ENCODE measurements around the gene ECHDC3.

ECHDC3 gene

DNA sequence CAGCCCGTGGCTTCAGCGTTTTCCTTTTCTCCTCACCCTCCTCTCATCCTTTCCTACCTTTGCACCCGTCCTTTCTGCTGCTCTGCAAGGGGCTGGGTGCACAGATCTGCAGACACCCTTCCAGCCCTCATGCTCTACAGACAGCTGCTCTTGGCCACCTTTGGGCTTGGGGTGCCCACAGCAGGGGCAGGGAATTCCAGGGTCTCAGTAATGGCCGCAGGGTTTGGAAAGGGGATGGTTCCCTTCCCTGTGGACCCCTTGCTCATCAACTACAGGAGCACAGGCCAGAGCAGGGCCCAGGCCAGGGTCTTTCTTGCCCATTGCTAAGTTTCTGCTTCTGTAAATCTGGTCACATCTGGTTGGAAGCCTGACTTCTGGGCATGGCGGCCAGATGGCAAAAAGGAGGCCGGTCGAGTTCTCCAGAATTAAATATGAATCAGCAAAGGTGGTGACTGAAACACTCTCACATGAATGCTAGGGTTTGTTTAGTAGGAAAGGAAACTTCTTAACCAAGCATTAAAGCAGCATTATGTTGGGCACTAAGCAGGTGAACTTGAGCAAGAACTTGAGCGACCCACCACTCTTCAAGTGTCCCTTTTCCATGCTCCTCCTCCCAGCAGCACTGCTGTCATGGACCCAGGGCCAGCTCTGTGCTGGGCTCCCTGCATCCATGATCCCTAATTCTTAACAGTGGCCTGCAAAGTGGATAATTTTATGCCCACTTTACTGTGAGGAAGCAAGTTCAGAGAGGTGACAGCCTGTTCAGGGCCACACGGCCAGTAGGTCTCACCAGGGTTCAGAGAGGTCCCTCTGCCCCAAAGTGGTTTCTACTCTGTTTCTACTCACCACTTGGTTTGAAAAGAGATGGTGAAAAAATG, 1.5 kb downstream of the ECHDC3 start:
- peak in 1 of 10 donors; percentile 60 for DNase-seq
- intact Hi-C loops (cut with DNase I), result no loop called here

DNA sequence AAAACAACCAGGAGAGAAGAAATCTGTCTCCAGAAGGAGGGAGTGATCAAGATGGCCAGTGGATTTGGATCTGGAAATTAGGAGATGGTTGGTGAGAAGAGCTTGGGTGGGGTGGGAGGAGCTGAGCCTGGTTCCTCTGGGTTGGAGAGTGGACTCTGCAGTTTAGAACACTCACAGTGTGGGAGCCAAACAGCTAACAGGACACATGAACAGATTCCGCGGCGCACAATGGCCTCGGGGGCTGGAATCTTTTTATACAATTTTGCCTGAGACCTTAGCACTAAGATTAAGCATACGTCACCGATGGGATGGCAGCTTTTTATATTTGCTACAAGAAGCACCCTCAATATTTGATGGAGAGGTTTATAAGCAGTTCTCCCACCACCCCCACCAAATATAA, 2.9 kb downstream of the ECHDC3 start:
- DNase-seq, result no peak
- intact Hi-C loops (cut with DNase I), result no loop called here

DNA sequence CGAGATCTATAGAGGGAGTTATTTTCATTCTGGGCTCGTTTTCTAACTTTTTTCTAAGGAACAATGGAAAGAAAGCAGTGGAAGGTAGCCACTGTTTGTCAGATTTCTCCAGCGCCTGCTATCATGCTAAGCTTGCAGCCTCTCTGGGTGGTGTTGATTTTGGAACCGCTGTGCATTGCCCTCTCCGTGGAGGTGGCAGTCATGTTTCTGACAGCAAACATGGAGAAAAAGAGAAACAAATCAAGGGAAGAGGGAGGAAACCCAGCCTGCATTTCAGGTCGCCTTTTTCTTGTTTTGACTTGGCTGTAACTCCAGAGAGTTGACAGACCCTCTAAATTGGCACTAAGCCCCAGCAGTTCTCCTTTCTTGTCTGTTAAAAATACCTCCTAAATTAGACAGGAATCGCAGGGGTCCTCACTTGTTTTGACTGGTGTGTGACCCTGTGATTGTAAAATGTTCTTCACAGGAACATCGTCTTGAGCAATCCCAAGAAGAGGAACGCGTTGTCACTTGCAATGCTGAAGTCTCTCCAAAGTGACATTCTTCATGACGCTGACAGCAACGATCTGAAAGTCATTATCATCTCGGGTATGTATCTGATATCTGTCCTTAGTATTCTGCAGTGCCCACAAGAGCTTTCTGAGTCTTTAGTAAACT, 4.8 kb downstream of the ECHDC3 start:
- intact Hi-C loops (cut with DNase I), result no loop called here

DNA sequence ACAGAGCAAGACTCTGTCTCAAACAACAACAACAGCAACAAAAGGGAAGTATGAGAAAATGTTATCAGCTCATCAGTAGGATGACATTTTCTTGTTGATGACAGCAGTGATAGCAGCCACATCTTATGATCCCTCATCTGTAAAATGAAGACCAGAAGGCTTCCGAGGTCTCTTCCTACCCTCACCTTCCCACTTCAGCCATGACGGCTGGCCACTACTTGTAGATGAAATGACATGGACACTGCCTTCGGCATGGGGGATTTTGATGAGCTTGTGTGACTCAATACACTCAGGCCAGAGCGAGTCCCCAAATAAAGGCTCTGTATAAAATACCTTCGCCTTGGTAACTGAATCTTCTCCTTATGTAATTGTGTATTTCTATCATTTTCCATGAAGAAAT, 6.7 kb downstream of the ECHDC3 start:
- intact Hi-C loops (cut with DNase I), result no loop called here
- no peak for DNase-seq

More for the DNA sequence above, 4.8 kb downstream of the ECHDC3 start:
- no peak for DNase-seq

DNA sequence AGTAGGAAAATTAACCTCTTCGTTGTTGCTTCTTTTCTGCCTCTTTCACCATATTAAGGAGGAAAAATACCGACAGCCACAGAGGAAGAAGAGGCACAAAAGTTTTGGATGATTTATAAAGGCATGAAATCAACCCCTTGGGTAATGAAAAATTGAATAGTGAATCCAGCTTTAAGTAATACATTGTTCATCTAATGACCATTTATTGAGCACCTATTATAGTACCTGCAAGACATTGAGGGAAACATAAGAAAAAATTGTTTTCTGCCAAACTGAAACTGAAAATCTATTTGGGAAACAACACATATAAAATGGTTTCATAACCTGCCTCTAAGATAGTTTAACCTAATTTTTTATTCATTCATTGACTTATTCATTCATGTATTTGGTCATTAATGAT, 8.2 kb downstream of the ECHDC3 start:
- intact Hi-C loops (cut with DNase I), result loop anchor here (10.0 kb wide), 1 partner anchor 326 kb away; no protein-coding TSS in a partner anchor
- no peak for DNase-seq

DNA sequence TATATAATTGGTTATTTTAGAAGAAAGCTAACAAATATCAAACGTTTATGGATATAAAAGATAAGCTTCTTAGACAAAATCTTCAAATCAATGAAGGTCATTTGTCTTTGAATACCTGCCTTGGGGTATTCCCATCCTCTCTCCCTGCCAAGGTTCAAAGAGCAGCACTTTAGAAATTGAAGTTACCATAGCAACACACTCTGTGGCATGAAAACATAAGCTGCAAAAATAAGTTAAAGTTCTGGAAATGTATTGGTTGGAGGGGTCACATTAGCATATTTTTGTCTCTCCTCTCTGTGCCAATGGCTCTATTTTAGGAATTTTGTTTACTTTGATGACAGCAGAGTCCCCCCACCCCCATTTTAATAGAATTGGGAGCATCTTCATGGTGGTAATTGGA, 12.0 kb downstream of the ECHDC3 start:
- intact Hi-C loops (cut with DNase I), result loop anchor here (10.0 kb wide), 1 partner anchor 329 kb away; no protein-coding TSS in a partner anchor
- DNase-seq, result no peak

DNA sequence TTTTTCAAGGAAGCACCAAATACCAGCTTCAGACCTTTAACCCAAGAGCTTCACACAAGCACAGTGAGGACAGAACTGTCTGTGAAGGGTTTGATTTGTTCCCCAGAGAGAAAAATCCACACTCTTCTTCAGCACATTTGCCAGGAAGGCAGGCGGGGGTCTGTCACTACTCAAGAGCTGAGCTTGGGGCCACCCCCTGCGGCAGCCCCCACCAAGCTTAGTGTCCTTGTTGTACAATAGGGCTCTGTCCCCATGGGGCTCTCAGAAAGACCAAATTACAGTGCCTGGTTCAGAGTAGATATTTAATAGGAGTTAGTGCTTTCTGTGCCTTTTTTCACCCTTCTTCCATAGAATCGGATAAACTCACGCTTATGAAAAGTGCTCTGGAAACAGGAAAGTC, 12.4 kb downstream of the ECHDC3 start:
- intact Hi-C loops (cut with DNase I), result loop anchor here (10.0 kb wide), 1 partner anchor 330 kb away; no protein-coding TSS in a partner anchor

DNA sequence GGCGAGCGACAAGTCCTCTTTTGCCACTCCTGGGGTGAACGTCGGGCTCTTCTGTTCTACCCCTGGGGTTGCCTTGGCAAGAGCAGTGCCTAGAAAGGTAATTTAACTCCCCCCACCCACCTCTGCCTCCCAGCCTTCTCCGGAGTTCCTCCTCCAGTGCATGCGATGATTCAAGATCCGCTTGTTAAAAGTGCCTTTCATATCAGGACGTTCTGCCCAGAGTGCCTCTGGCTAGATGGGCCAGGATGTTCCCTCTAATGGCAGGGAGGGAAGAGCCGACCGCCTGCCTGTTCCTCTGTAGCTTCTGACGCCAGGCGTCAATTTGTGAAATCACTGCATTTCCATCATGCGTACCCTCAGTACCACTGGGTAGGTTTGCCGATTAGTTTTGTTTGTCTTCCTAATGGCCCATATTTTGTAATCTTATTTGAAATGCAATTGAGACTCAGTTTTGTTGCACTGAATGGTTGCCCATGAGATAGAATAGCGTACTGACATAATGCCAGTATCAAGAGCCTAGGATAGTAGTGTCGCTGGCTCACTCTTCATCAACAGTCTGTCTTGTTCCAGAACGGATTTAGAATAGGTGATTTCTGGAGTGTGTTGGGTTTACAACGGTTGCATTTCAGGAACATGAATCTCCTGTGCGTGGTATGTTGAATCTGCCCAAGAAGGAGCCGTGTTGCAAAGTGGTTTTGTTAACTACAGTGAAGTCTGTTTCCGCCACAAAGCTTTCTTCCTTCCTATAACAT, 13.5 kb downstream of the ECHDC3 start:
- intact Hi-C loops (cut with DNase I), result loop anchor here (10.0 kb wide), 1 partner anchor 331 kb away; no protein-coding TSS in a partner anchor

More for the DNA sequence above, 12.4 kb downstream of the ECHDC3 start:
- DNase-seq, result no peak

DNA sequence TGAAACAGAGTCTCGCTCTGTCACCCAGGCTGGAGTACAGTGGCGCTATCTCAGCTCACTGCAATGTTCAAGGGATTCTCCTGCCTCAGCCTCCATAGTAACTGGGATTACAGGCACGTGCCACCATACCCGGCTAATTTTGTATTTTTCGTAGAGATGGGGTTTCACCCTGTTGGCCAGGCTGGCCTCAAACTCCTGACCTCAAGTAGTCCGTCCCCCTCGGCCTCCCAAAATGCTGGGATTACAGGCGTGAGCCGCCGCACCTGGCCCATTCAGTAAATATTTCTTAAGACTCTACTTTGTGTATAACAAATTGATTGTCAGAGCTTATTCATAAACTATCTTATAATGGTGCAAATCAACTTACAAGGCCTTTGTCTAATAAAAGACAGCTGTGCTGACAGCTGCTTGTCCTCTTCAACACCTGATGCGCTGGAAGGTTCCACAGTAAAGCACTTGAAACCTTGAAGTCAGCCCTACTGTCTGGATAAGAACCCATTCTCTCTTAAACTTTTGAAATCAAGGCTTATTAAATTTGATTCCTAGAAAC, 14.7 kb downstream of the ECHDC3 start:
- intact Hi-C loops (cut with DNase I), result loop anchor here (1.0 to 10.0 kb wide), 2 partner anchors 242 to 332 kb away; no protein-coding TSS in a partner anchor
- DNase-seq, result peak in 1 of 10 donors; percentile 51

More for the DNA sequence above, 13.5 kb downstream of the ECHDC3 start:
- peak in 1 of 10 donors; percentile 20 for DNase-seq

DNA sequence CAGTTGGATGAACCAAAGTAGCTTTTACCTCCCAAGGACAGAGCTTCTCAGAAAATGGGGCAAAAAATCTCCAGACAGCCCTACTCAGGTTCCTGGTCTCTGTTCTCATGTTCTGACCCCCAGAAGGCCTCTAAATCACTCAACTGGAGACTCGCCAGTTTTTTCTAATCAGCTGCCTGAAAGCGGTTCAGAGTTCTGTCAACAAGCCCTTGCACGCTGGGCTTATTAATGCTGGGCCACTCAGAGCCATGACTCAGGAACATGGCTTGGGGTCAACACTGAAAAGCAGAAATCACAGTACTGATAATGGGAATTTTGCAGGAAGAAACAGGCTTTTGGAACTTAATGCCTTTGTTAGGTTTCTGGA, 15.3 kb downstream of the ECHDC3 start:
- intact Hi-C loops (cut with DNase I), result loop anchor here (1.0 to 10.0 kb wide), 2 partner anchors 242 to 333 kb away; no protein-coding TSS in a partner anchor
- DNase-seq, result no peak

DNA sequence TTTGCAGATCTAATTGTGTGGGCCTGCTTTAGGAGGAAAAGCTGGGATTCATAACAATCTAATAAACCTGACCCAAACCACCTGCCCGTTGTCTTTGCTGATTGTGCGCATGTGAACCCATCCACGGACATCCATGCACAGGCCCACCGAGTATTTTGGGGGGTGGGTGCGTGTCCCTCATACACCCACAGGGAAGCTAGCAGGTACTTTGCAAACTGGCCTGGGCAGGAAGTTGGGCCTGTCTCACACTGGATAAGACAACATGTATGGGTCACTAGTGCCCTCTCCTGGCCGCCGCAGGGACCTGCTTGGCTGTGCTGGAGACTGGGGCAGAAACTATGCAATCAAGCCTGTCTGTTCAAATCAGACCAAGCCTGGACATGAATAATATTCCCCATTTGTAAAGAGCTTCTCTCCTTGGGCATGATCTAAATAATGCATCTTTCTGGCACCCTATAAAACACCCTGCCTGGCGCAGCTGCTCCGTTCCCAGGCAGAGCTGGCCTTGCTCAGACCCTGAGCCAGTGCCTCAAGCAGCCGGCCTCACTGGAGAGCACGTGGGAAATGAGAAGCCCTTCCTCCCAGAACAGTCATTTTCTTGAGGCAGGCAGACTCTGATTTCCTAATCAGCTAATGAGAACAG, 15.8 kb downstream of the ECHDC3 start:
- intact Hi-C loops (cut with DNase I), result loop anchor here (1.0 to 10.0 kb wide), 2 partner anchors 243 to 333 kb away; no protein-coding TSS in a partner anchor
- DNase-seq, result peak; percentile 69 to 98 (median 89)

DNA sequence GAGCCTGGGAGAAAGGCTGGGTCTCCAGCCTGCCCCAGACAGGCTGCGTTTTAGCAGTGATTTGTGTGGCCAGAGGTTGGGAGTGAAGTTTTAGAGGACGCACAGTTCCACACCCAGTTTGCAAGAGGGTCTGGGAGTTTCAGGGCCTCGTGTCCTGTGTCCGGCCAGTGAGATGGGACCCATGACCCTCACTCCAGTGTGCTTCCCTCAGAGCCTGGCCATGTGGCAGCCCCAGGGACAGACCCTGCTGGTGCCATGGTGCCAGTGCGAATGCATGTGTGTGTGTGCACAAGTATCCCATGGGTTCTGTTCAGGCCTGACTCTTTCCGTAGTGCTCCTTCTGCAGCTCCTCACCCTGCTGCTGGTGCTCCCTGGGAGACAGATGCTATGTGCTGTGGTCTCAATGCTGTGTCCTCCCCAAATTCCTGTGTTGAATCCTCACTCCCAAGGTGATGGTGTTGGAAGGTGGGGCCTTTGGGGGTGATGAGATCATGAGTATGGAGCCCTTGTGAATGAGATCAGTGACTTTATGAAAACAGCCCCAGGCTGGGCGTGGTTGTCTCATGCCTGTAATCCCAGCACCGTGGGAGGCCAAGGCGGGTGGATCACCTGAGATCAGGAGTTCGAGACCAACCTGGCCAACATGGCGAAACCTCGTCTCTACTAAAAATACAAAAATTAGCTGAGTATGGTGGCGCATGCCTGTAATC, 16.5 kb downstream of the ECHDC3 start:
- intact Hi-C loops (cut with DNase I), result loop anchor here (10.0 kb wide), 1 partner anchor 334 kb away; no protein-coding TSS in a partner anchor
- peak in 1 of 10 donors; percentile 54 for DNase-seq

DNA sequence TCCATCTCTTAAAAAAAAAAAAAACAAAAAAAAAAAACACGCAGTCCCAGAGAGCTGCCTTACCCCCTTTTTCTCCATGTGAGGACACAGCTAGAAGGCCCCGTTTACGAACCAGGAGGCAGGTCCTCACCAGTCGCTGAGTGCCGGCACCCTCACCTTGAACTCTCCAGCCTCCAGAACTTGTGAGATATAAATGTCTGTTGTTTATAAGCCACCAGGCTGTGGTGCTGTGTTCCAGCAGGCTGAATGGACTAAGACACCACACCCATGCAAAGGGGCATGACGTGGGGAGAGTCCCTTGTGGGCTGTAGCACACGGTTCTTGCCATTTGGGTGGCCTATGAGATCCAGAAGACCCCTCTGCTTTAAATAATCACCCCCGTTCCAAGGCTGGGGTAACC, 17.2 kb downstream of the ECHDC3 start:
- intact Hi-C loops (cut with DNase I), result loop anchor here (10.0 kb wide), 1 partner anchor 335 kb away; no protein-coding TSS in a partner anchor
- no peak for DNase-seq

DNA sequence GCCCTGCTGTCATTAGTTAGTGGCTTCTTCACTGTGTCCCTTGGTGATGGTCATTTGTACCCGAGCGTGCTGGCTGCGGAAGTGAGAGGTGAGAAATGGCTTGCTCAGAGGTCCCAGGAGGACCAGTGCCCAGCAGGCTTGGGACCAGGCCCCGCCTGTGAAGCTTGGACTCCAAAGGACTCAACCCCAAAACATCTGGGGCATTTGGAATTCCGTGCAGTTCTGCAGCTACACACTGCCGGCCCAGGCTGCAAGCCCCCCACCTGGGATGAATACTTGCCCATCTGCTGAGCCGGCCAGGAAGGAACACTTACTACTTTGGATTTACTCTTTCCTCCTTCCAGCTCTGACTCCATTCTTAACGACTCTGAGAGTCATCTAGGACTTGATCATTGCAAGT, 18.0 kb downstream of the ECHDC3 start:
- intact Hi-C loops (cut with DNase I), result no loop called here

DNA sequence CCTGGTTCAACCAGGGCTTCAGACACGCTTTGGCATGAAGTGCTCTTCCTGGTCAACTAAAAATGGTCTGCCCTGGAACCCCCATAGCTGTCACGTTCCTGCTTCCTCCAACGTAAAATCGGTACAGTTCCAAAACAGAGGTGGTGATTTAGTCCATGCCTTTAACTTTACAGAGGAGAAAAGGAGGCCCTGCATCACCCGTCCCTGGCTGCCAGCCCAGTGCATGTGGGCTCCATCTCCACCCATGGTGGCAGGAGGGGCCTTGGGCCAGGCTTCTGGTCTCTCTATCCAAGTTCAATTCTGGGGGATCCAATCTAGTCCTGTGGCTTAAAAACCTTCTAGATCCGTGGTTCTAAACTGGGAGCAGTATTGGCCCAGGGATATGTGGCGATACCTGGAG, 18.7 kb downstream of the ECHDC3 start:
- DNase-seq, result no peak
- intact Hi-C loops (cut with DNase I), result no loop called here

More for the DNA sequence above, 18.0 kb downstream of the ECHDC3 start:
- peak in 1 of 10 donors; percentile 47 for DNase-seq

DNA sequence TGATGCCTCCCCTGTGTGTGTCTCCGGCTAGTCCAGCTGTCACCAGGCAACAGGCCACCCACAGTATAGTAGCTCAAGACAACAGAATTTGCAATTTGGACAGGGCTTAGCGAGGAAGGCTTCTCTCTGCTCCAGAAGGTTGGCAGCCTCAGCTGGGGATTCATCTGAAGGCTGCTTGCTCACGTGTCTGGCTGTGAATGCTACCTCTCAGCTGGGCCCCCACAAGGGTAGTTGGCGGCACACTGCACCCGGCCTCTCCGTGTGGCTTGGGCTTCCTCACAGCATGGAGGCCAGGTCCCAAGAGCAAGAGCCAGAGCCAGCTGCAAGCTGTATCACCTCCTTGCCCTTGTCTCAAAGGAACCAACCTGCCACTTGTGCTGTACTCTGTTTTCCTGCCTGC, 19.2 kb downstream of the ECHDC3 start:
- DNase-seq, result peak in 1 of 10 donors; percentile 70
- intact Hi-C loops (cut with DNase I), result no loop called here

DNA sequence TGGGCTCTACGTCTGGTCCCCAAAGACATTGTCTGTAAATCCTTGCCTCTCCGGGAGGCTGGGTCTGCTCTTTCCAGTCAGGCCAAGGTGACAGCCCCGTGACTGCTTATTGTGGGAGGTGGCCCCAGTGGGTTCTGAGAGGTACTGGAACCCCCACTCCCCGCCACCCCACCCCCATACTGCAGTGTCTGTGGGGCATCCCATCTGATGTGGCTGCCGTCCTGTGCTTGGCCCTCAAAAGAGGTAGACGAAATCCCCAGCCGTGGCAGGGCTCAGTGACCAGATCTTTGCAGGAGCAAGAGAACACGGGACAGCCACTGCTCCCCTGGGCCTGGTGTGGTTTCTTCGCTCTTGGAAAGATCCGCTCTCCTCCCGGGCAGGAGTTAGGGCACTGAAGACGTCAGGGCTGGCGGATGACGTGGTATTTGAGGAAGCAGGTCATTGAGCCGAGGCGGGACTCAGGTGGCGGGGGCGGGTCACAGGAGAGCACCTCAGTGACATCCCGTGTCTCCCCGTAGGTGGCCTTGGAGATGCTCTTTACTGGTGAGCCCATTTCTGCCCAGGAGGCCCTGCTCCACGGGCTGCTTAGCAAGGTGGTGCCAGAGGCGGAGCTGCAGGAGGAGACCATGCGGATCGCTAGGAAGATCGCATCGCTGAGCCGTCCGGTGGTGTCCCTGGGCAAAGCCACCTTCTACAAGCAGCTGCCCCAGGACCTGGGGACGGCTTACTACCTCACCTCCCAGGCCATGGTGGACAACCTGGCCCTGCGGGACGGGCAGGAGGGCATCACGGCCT, 20.7 kb downstream of the ECHDC3 start:
- intact Hi-C loops (cut with DNase I), result no loop called here
- no peak for DNase-seq

DNA sequence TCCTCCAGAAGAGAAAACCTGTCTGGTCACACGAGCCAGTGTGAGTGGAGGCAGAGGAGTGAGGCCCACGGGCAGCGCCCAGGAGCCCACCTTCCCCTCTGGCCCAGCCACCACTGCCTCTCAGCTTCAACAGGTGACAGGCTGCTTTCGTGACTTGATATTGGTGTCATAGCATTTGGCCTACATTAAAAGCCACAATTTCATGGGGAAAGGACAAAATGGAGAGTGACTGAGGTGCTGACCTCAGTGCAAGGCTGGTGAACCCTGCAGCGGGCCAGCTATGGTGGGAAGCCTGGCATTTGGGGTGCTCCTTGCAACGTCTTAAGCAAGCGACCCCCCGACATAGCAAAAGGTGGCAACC, 21.3 kb downstream of the ECHDC3 start:
- intact Hi-C loops (cut with DNase I), result no loop called here
- peak in 1 of 10 donors; percentile 58 for DNase-seq
